Measurements from ENCODE around the gene RSPH6A. TPM values are rescaled to one million over a fixed set of nuclear protein-coding genes. Genes with fewer than 3 reads are reported as not detected.

Gene RSPH6A
- total and polyA plus RNA-seq, 10 of the 15 experiments (the other 5 are each of a cell fraction or from before 2014, with no cell fraction given): 0.03 to 0.41 (median 0.22) TPM; not detected in 4

GRCh38 chr19:45770192-45771101, 44.7 kb downstream of the RSPH6A start (continued):
- TF ChIP-seq HSF1 (IDR thresholded peaks at IDR 0.05; ENCODE audit: low read depth, low read length): no peak
- TF ChIP-seq, protein P1, sequence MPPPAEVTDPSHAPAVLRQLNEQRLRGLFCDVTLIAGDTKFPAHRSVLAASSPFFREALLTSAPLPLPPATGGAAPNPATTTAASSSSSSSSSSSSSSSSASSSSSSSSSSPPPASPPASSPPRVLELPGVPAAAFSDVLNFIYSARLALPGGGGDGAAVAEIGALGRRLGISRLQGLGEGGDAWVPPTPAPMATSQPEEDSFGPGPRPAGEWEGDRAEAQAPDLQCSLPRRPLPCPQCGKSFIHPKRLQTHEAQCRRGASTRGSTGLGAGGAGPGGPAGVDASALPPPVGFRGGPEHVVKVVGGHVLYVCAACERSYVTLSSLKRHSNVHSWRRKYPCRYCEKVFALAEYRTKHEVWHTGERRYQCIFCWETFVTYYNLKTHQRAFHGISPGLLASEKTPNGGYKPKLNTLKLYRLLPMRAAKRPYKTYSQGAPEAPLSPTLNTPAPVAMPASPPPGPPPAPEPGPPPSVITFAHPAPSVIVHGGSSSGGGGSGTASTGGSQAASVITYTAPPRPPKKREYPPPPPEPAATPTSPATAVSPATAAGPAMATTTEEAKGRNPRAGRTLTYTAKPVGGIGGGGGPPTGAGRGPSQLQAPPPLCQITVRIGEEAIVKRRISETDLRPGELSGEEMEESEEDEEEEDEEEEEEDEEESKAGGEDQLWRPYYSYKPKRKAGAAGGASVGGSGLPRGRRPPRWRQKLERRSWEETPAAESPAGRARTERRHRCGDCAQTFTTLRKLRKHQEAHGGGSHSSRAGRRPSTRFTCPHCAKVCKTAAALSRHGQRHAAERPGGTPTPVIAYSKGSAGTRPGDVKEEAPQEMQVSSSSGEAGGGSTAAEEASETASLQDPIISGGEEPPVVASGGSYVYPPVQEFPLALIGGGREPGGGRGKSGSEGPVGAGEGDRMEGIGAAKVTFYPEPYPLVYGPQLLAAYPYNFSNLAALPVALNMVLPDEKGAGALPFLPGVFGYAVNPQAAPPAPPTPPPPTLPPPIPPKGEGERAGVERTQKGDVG (CRISPR knock-in tag; IDR thresholded peaks at IDR 0.05): no peak
- peak; percentile 22; the same call in 1 of the 2 replicates for TF ChIP-seq YY1 (IDR thresholded peaks at IDR 0.05; ENCODE audit: low read depth, low read length)
- no peak; the same call in 1 of the 2 replicates for TF ChIP-seq MXI1 (IDR thresholded peaks at IDR 0.05; ENCODE audit: low read depth, low read length)
- TF ChIP-seq SREBF2 (IDR thresholded peaks at IDR 0.05; ENCODE audit: low read length): no peak
- peak; percentile 61; the same call in 1 of the 2 replicates for TF ChIP-seq FOXK2 (IDR thresholded peaks at IDR 0.05)
- no peak for TF ChIP-seq HDAC6 (IDR thresholded peaks at IDR 0.05; ENCODE audit: unreplicated experiment)
- TF ChIP-seq, protein P2, sequence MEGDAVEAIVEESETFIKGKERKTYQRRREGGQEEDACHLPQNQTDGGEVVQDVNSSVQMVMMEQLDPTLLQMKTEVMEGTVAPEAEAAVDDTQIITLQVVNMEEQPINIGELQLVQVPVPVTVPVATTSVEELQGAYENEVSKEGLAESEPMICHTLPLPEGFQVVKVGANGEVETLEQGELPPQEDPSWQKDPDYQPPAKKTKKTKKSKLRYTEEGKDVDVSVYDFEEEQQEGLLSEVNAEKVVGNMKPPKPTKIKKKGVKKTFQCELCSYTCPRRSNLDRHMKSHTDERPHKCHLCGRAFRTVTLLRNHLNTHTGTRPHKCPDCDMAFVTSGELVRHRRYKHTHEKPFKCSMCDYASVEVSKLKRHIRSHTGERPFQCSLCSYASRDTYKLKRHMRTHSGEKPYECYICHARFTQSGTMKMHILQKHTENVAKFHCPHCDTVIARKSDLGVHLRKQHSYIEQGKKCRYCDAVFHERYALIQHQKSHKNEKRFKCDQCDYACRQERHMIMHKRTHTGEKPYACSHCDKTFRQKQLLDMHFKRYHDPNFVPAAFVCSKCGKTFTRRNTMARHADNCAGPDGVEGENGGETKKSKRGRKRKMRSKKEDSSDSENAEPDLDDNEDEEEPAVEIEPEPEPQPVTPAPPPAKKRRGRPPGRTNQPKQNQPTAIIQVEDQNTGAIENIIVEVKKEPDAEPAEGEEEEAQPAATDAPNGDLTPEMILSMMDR (IDR thresholded peaks at IDR 0.05 in 2 of 3, conservative IDR thresholded peaks at IDR 0.05 in 1 of 3; ENCODE audit: control insufficient read depth in 2 of 3, extremely low read depth in 1 of 3, insufficient read depth in 1 of 3, low read depth in 3 of 3, low read length in 3 of 3): peak; percentile 86 to 95 (median 94)
- TF ChIP-seq, protein P3, sequence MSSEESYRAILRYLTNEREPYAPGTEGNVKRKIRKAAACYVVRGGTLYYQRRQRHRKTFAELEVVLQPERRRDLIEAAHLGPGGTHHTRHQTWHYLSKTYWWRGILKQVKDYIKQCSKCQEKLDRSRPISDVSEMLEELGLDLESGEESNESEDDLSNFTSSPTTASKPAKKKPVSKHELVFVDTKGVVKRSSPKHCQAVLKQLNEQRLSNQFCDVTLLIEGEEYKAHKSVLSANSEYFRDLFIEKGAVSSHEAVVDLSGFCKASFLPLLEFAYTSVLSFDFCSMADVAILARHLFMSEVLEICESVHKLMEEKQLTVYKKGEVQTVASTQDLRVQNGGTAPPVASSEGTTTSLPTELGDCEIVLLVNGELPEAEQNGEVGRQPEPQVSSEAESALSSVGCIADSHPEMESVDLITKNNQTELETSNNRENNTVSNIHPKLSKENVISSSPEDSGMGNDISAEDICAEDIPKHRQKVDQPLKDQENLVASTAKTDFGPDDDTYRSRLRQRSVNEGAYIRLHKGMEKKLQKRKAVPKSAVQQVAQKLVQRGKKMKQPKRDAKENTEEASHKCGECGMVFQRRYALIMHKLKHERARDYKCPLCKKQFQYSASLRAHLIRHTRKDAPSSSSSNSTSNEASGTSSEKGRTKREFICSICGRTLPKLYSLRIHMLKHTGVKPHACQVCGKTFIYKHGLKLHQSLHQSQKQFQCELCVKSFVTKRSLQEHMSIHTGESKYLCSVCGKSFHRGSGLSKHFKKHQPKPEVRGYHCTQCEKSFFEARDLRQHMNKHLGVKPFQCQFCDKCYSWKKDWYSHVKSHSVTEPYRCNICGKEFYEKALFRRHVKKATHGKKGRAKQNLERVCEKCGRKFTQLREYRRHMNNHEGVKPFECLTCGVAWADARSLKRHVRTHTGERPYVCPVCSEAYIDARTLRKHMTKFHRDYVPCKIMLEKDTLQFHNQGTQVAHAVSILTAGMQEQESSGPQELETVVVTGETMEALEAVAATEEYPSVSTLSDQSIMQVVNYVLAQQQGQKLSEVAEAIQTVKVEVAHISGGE (CRISPR knock-in tag; IDR thresholded peaks at IDR 0.05): no peak
- TF ChIP-seq HCFC1 (IDR thresholded peaks at IDR 0.05; ENCODE audit: low read length): no peak
- no peak for TF ChIP-seq E2F4 (IDR thresholded peaks at IDR 0.05; ENCODE audit: low read depth, low read length)
- no peak for TF ChIP-seq ZNF384 (IDR thresholded peaks at IDR 0.05; ENCODE audit: borderline replicate concordance, low read depth, low read length)
- peak; percentile 27 for TF ChIP-seq GATAD2B (conservative IDR thresholded peaks at IDR 0.05; ENCODE audit: low read depth)
- no peak for TF ChIP-seq RB1 (IDR thresholded peaks at IDR 0.05; ENCODE audit: borderline replicate concordance)
- peak; percentile 65; the same call in 1 of the 2 replicates for TF ChIP-seq POLR2A (IDR thresholded peaks at IDR 0.05; ENCODE audit: low read depth, low read length)
